Measurements from ENCODE around the gene INPP5D.
"Not testable (repeated sequence)": the region's sequence is repeated elsewhere in the genome, so short reads cannot be mapped to it uniquely, and the experiment has no call there.

Gene INPP5D

GRCh38 chr2:233048569-233049193, 11.5 kb upstream of the INPP5D start:
- Histone ChIP-seq H3K4me2 (no peak overlapping the region), H3K27me3 (no peaks in the 10 kb centered on the region), H4K20me1 (no peaks in the 10 kb centered on the region), H3K4me3 (no peak overlapping the region), H3K27ac (no peak overlapping the region), H3K4me1 (peaks cover 0 to 7% (median 0%) of the 10 kb centered on the region in 10 experiments; a peak in 4 of 20 replicates), H3K36me3 (no peaks in the 10 kb centered on the region), H3K9ac (no peak overlapping the region), H3K9me3 (replicated peaks in 1 of 11) (no peaks in the 10 kb centered on the region)
- TF ChIP-seq Cebpa-rat (IDR thresholded peaks at IDR 0.05) = no peak

GRCh38 chr2:233049194-233049761, 10.9 kb upstream of the INPP5D start:
- H3K4me1 ChIP-seq = peaks cover 0 to 7% (median 0%) of the 10 kb centered on the region in 10 experiments; a peak in 4 of 20 replicates
- no peak overlapping the region for H3K27ac ChIP-seq
- no peak overlapping the region for H3K9ac ChIP-seq
- no peaks in the 10 kb centered on the region for H4K20me1 ChIP-seq
- no peak for TF ChIP-seq Cebpa-rat (IDR thresholded peaks at IDR 0.05)
- H3K4me3 ChIP-seq = no peak overlapping the region
- no peaks in the 10 kb centered on the region for H3K36me3 ChIP-seq
- H3K27me3 ChIP-seq = no peaks in the 10 kb centered on the region
- H3K4me2 ChIP-seq = no peak overlapping the region
- H3K9me3 ChIP-seq (replicated peaks in 1 of 11) = no peaks in the 10 kb centered on the region

- no peak overlapping the region for H3K4me2 ChIP-seq
Observed at GRCh38 chr2:233051241-233052149, 8.6 kb upstream of the INPP5D start.

GRCh38 chr2:233052517-233052916, 7.6 kb upstream of the INPP5D start:
- not testable (repeated sequence) for H3K36me3 ChIP-seq; H3K9me3 ChIP-seq (replicated peaks in 1 of 11); H3K27ac ChIP-seq; H3K4me2 ChIP-seq; H4K20me1 ChIP-seq; H3K27me3 ChIP-seq; H3K4me3 ChIP-seq; H3K9ac ChIP-seq; H3K4me1 ChIP-seq

More at GRCh38 chr2:233051241-233052149, 8.6 kb upstream of the INPP5D start:
- TF ChIP-seq Cebpa-rat (IDR thresholded peaks at IDR 0.05) = no peak
- H3K4me3 ChIP-seq = no peak overlapping the region
- H3K36me3 ChIP-seq = no peaks in the 10 kb centered on the region
- no peaks in the 10 kb centered on the region for H4K20me1 ChIP-seq
- H3K9me3 ChIP-seq (replicated peaks in 1 of 11) = no peaks in the 10 kb centered on the region
- H3K4me1 ChIP-seq = peaks cover 0 to 7% (median 0%) of the 10 kb centered on the region in 10 experiments; a peak in 4 of 20 replicates
- no peak overlapping the region for H3K9ac ChIP-seq
- no peak overlapping the region for H3K27ac ChIP-seq
- H3K27me3 ChIP-seq = no peaks in the 10 kb centered on the region

- Histone ChIP-seq H3K4me1 (peaks cover 6 to 10% (median 7%) of the 10 kb centered on the region in 10 experiments), H3K9ac (peak overlapping the region in 1 of 11 experiments; percentile 25; a peak in 1 of 22 replicates), H3K27me3 (no peaks in the 10 kb centered on the region), H3K4me2 (peak overlapping the region in 1 of 11 experiments; percentile 22; a peak in 1 of 22 replicates), H3K9me3 (replicated peaks in 1 of 11) (no peaks in the 10 kb centered on the region), H3K27ac (no peak overlapping the region), H3K36me3 (no peaks in the 10 kb centered on the region), H3K4me3 (no peak overlapping the region), H4K20me1 (no peaks in the 10 kb centered on the region)
- TF ChIP-seq Cebpa-rat (IDR thresholded peaks at IDR 0.05) = no peak
Observed at GRCh38 chr2:233053928-233054784, 6.0 kb upstream of the INPP5D start.

- no peaks in the 10 kb centered on the region for H3K9me3 ChIP-seq (replicated peaks in 1 of 11)
- H3K4me2 ChIP-seq = no peak overlapping the region
- peaks cover 13 to 18% (median 15%) of the 10 kb centered on the region in 10 experiments for H3K4me1 ChIP-seq
- no peak overlapping the region for H3K4me3 ChIP-seq
- H4K20me1 ChIP-seq = no peaks in the 10 kb centered on the region; a peak in 1 of 22 replicates
- no peak overlapping the region for H3K9ac ChIP-seq
- H3K36me3 ChIP-seq = no peaks in the 10 kb centered on the region
- H3K27ac ChIP-seq = no peak overlapping the region
- no peak for TF ChIP-seq Cebpa-rat (IDR thresholded peaks at IDR 0.05)
- no peaks in the 10 kb centered on the region for H3K27me3 ChIP-seq
Observed at GRCh38 chr2:233055362-233055761, 4.8 kb upstream of the INPP5D start.

GRCh38 chr2:233056961-233057605, 3.1 kb upstream of the INPP5D start:
- Histone ChIP-seq H3K4me2 (no peak overlapping the region), H3K9ac (no peak overlapping the region), H3K27ac (no peak overlapping the region), H3K27me3 (no peaks in the 10 kb centered on the region), H3K36me3 (peaks cover 0 to 8% (median 0%) of the 10 kb centered on the region in 11 experiments; a peak in 2 of 22 replicates), H3K4me3 (no peak overlapping the region), H4K20me1 (peaks cover 0 to 17% (median 12%) of the 10 kb centered on the region in 11 experiments; a peak in 21 of 22 replicates), H3K4me1 (peaks cover 14 to 25% (median 21%) of the 10 kb centered on the region in 10 experiments), H3K9me3 (replicated peaks in 1 of 11) (no peaks in the 10 kb centered on the region)
- no peak for TF ChIP-seq Cebpa-rat (IDR thresholded peaks at IDR 0.05)

Data from BLaER1 treated with 17β-estradiol and CSF1 and Interleukin-3, amounts not matched to agents 10 nM and 100 nM (cell line).